GM18907 (cell line): Measurements from ENCODE around the gene NSG1.
"Not testable (repeated sequence)": the region's sequence is repeated elsewhere in the genome, so short reads cannot be mapped to it uniquely, and the experiment has no call there.

Experiments used
- ATAC-seq: cut with Tn5 transposase; IDR thresholded peaks from one replicate; pipeline ENCODE4 v1.9.1; 2021; ENCODE audit warnings: mild to moderate bottlenecking, moderate library complexity; ENCODE audit not compliant: unreplicated experiment

NSG1 gene

DNA sequence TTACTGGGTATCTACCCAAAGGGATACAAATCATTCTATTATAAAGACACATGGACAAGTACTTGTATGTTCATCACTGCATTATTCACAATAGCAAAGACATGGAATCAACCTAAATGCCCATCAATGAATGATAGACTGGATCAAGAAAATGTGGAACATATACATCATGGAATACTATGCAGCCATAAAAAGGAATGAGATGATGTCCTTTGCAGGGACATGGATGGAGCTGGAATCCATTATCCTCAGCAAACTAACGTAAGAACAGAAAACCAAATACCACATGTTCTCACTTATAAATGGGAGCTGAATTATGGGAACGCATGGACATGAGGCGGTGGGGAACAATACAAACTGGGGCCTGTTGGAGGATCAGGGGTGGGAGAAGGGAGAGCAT is 78.3 kb downstream of the NSG1 start:
- not testable (repeated sequence) for ATAC-seq
